DND-41 (cell line): ENCODE results near the gene NF2.

Experiments
- EZH2 ChIP-seq: IDR thresholded peaks from 3 replicates; pipeline ENCODE4 v1.6.1; 2012; ENCODE audit warnings: borderline replicate concordance, low read depth, mild to moderate bottlenecking, moderate library complexity, low read length, inconsistent platforms; ENCODE audit not compliant: severe bottlenecking
- TF ChIP-seq, protein P1 (sequence below): IDR thresholded peaks from 2 replicates; pipeline ENCODE4 v1.5.1; 2012; ENCODE audit warnings: borderline replicate concordance, low read length, moderate library complexity, mild to moderate bottlenecking; ENCODE audit not compliant: poor library complexity, severe bottlenecking; ENCODE audit errors: extremely low read depth

DNA sequence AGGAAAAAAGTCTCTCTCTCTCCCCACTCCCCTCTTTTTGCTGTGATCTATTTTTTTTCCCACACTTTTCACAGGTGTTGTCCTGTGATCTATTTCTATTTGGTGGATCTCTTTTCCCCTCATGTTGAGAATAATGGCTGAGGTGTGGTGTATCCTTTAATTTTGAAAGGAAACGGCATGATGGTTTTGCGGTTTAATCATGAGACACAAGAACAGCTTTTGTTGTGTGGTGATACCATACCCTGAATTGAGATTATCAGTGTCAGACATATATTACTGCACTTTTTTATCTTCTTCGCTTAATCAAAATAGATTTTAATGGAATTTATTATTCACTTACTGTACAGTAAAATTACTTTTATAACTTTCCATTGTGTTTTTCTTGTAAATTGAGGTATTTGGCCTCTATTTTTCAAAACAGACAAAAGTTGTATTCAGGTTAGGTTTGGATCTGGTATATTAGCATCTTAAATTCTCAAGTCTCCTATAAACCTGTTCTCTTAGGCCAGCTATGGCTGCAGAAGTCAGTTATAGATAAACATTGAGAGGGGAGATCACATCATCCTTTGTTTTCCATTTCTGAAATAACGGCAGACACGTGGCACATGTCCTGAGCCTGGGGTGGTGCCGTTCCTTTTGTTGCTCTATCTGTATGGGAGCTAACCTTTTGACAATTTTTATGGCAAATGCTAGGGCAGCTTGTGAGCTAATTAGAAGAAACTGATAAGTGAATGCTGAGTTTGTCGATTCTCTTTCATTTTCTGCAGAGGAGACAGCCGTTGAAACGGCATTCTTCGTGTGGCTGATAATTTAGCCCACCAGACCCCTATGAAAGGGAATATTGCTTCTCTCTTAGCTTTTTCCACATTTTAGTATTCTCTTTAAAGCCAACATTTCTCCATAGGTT is 25.8 kb downstream of the NF2 start:
- TF ChIP-seq, protein P1, sequence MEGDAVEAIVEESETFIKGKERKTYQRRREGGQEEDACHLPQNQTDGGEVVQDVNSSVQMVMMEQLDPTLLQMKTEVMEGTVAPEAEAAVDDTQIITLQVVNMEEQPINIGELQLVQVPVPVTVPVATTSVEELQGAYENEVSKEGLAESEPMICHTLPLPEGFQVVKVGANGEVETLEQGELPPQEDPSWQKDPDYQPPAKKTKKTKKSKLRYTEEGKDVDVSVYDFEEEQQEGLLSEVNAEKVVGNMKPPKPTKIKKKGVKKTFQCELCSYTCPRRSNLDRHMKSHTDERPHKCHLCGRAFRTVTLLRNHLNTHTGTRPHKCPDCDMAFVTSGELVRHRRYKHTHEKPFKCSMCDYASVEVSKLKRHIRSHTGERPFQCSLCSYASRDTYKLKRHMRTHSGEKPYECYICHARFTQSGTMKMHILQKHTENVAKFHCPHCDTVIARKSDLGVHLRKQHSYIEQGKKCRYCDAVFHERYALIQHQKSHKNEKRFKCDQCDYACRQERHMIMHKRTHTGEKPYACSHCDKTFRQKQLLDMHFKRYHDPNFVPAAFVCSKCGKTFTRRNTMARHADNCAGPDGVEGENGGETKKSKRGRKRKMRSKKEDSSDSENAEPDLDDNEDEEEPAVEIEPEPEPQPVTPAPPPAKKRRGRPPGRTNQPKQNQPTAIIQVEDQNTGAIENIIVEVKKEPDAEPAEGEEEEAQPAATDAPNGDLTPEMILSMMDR, result no peak
- TF ChIP-seq EZH2, result no peak
